Esophagus squamous epithelium (tissue), 5 donors: ENCODE results near the gene ATPAF2. TPM values are rescaled to one million over a fixed set of nuclear protein-coding genes. Genes with fewer than 3 reads are reported as not detected.

Experiments
- DNase-seq: peaks from one replicate; lab custom pipeline; 2025; lab: John Stamatoyannopoulos, UW
- H3K27ac ChIP-seq, 4 donors: fragments of 200-600 bp; sonication (generic); one replicate each; pipeline ENCODE4 v1.5.1; 2016 to 2019; ENCODE audit warnings: mild to moderate bottlenecking in 1 of 4
- H3K27me3 ChIP-seq, 4 donors: fragments of 200-600 bp; sonication (generic); 1 replicate in 3 of 4; 2 replicates in 1 of 4; pipeline versions ENCODE4 v1.5.1 to v1.6.0; 2017 to 2021; ENCODE audit warnings: antibody characterized with exemption in 1 of 4
- H3K36me3 ChIP-seq, 3 donors: fragments of 200-600 bp; sonication (generic); one replicate each; pipeline ENCODE4 v1.5.1; 2016 to 2019
- H3K4me1 ChIP-seq, 3 donors: fragments of 200-600 bp; sonication (generic); one replicate each; pipeline ENCODE4 v1.5.1; 2017 to 2019
- H3K4me3 ChIP-seq, 4 donors: fragments of 200-600 bp; sonication (generic); 1 replicate in 3 of 4; 2 replicates in 1 of 4; pipeline ENCODE4 v1.5.1; 2016 to 2019; ENCODE audit warnings: mild to moderate bottlenecking in 2 of 4, moderate library complexity in 1 of 4
- H3K9me3 ChIP-seq, 3 donors: fragments of 200-600 bp; sonication (generic); one replicate each; pipeline ENCODE4 v1.5.1; 2016 to 2019
- POLR2A ChIP-seq, 4 donors: fragments of 450-650 bp; IDR thresholded peaks; one replicate each; pipeline ENCODE4 v1.6.1; 2017; ENCODE audit warnings: antibody characterized with exemption in 4 of 4, mild to moderate bottlenecking in 4 of 4, moderate library complexity in 3 of 4
- WGBS, 2 donors: methylation state at CpG; one replicate each; pipeline ENCODE4 v1.1.5; 2018; 5-methylcytosine and 5-hydroxymethylcytosine counted together
- intact Hi-C: fragments of 100-400 bp; cut with DNase I; formaldehyde crosslinking; loops from one replicate; pipeline ENCODE4 v1.15.0; 2022
- total RNA-seq, 4 donors: library from RNA; depleted of rRNA; stranded (reverse); fragments of >200 nt; gene quantifications; one replicate each; pipeline ENCODE4 v1.1.0, GENCODE V29; 2016
- TF ChIP-seq, protein P1 (sequence below), 6 experiments: fragments of 450-650 bp in 4 of 6; fragments of 200-600 bp in 2 of 6; sonication (generic) in 2 of 6; IDR thresholded peaks; one replicate each; pipeline ENCODE4 v1.5.1; 2016 to 2019; ENCODE audit warnings: antibody characterized with exemption in 6 of 6, mild to moderate bottlenecking in 4 of 6, moderate library complexity in 4 of 6
- donor health status: DM: yes; HTN: yes; CAD: no.

ATPAF2 gene
- total RNA-seq, 4 donors from 2014 or later: 15.8 to 26.9 (median 20.7) TPM

DNA sequence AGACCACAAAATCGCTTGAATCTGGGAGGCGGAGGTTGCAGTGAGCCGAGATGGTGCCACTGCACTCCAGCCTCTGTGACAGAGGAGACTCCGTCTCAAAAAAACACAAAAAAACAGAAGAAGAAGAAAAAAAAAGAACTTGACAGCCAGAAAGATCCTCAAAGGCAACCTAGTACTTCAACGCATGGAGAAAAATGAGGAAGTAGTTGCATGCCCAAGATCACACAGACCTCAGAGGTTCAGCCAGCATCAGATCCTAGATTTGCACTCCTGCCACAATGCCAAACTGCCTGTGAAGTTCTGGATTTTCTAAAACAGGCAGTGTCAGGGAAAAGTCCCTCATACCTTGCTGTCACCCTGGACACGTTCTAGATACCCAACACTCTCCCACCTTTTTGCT is 1.5 kb downstream of the ATPAF2 start:
- intact Hi-C loops: loop anchor here (10.0 kb wide), 1 partner anchor 223 kb away; no protein-coding TSS in a partner anchor
- no peak for DNase-seq
- Histone ChIP-seq H3K27ac (peak overlapping the region in 1 of 4 donors; percentile 90), H3K27me3 (no peaks in the 10 kb centered on the region), H3K36me3 (no peaks in the 10 kb centered on the region), H3K9me3 (no peaks in the 10 kb centered on the region), H3K4me1 (peaks cover 17 to 60% (median 34%) of the 10 kb centered on the region in 3 donors), H3K4me3 (no peak overlapping the region)
- whole genome bisulfite sequencing, 2 donors: 38 to 60% methylated on average over 3 to 6 of the region's 6 CpGs
- TF ChIP-seq, protein P1, sequence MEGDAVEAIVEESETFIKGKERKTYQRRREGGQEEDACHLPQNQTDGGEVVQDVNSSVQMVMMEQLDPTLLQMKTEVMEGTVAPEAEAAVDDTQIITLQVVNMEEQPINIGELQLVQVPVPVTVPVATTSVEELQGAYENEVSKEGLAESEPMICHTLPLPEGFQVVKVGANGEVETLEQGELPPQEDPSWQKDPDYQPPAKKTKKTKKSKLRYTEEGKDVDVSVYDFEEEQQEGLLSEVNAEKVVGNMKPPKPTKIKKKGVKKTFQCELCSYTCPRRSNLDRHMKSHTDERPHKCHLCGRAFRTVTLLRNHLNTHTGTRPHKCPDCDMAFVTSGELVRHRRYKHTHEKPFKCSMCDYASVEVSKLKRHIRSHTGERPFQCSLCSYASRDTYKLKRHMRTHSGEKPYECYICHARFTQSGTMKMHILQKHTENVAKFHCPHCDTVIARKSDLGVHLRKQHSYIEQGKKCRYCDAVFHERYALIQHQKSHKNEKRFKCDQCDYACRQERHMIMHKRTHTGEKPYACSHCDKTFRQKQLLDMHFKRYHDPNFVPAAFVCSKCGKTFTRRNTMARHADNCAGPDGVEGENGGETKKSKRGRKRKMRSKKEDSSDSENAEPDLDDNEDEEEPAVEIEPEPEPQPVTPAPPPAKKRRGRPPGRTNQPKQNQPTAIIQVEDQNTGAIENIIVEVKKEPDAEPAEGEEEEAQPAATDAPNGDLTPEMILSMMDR (IDR thresholded peaks at IDR 0.05): no peak
- TF ChIP-seq POLR2A (IDR thresholded peaks at IDR 0.05): no peak

DNA sequence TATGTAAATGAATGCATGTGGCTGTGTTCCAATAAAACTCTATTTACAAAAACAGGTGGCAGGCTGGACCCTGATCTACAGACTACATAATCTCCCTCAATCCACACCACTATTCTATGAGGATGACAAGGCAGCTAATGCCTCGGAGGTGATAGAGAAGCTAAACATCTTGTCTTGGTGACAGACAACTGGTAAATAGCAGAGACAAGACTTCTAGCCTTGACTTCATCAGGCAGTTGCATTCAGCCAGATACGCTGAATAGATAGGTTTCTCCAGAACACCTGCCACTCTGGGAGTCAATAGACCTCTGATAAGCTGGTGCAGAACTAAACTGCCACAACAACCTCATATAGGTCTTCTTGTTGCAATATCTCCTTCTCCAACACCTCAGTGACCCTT is 3.3 kb downstream of the ATPAF2 start:
- DNase-seq: no peak
- H3K4me3 ChIP-seq: no peak overlapping the region
- 65 to 82% methylated on average over 2 of the region's 2 CpGs for WGBS, 2 donors
- no peaks in the 10 kb centered on the region for H3K9me3 ChIP-seq
- H3K27me3 ChIP-seq: no peaks in the 10 kb centered on the region
- no peak overlapping the region for H3K27ac ChIP-seq
- TF ChIP-seq, protein P1 (IDR thresholded peaks at IDR 0.05): no peak
- TF ChIP-seq POLR2A (IDR thresholded peaks at IDR 0.05): no peak
- H3K4me1 ChIP-seq: peaks cover 15 to 50% (median 22%) of the 10 kb centered on the region in 3 donors
- intact Hi-C loops: loop anchor here (10.0 kb wide), 1 partner anchor 221 kb away; no protein-coding TSS in a partner anchor
- H3K36me3 ChIP-seq: no peaks in the 10 kb centered on the region

DNA sequence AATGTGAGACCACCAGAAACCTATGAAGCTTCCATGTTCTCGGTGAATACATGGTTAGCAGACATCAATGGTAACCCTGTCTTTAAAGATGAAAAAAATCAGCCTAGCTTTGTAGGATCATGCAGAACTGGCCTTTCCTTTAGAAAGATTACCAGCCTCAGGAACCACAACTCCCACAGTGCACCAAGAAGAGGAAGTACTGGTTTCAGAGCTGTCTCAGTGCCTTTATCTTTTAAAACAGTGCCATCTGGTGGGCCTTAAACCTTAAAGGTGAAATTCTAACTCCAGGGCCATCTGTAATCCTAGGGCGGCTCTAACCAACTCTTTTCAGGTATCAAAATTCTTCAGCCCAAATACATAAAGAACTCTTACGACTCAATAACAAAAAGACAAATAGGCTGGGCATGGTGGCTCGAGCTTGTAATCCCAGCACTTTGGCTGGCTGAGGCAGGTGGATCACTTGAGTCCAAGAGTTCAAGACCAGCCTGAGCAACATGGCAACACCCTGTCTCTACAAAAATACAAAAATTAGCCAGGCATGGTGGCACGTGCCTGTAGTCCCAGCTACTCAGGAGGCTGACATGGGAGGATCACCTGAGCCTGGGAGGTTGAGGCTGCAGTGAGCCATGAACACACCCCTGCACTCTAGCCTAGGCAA is 5.4 kb downstream of the ATPAF2 start:
- 22 to 23% methylated on average over 3 to 5 of the region's 5 CpGs for WGBS, 2 donors
- Histone ChIP-seq H3K9me3 (no peaks in the 10 kb centered on the region), H3K4me1 (peaks cover 6 to 39% (median 16%) of the 10 kb centered on the region in 3 donors), H3K27ac (peak overlapping the region in 1 of 4 donors; percentile 25), H3K4me3 (no peak overlapping the region), H3K27me3 (no peaks in the 10 kb centered on the region), H3K36me3 (no peaks in the 10 kb centered on the region)
- intact Hi-C loops: loop anchor here (5.0 to 10.0 kb wide), 2 partner anchors 219 to 356 kb away; no protein-coding TSS in a partner anchor
- TF ChIP-seq, protein P1 (IDR thresholded peaks at IDR 0.05): peak in 5 of 6 experiments; percentile 52 to 84 (median 75)
- no peak for TF ChIP-seq POLR2A (IDR thresholded peaks at IDR 0.05)
- no peak for DNase-seq

DNA sequence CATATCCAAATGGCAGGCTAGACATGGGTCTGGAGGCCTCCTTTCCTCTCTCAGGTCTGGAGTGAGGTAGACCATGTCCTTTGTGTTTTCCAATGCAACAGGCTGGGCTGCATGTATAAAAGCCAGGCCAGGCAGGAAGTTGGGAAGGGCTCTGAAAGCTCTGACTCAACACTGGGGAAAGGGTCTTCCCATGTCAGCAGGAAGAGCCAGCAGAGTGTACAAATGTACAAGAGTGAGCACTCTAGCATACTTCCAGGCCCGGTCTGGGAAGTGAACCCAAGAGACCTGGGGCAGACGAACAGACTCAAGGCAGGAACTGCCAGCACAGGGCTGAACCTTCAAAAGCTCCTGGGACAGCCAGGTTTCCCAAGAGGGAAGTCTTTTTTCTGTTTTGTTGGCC is 7.0 kb downstream of the ATPAF2 start:
- 40 to 63% methylated on average over 2 of the region's 2 CpGs for WGBS, 2 donors
- Histone ChIP-seq H3K36me3 (peaks cover 0 to 12% (median 0%) of the 10 kb centered on the region in 3 donors), H3K27ac (peak overlapping the region in 2 of 4 donors; percentile 14 to 33), H3K4me3 (no peak overlapping the region), H3K9me3 (no peaks in the 10 kb centered on the region), H3K27me3 (no peaks in the 10 kb centered on the region), H3K4me1 (peaks cover 0 to 22% (median under 1%) of the 10 kb centered on the region in 3 donors)
- intact Hi-C loops: loop anchor here (5.0 to 10.0 kb wide), 2 partner anchors 217 to 355 kb away; no protein-coding TSS in a partner anchor
- TF ChIP-seq, protein P1 (IDR thresholded peaks at IDR 0.05): no peak
- no peak for TF ChIP-seq POLR2A (IDR thresholded peaks at IDR 0.05)
- DNase-seq: no peak

DNA sequence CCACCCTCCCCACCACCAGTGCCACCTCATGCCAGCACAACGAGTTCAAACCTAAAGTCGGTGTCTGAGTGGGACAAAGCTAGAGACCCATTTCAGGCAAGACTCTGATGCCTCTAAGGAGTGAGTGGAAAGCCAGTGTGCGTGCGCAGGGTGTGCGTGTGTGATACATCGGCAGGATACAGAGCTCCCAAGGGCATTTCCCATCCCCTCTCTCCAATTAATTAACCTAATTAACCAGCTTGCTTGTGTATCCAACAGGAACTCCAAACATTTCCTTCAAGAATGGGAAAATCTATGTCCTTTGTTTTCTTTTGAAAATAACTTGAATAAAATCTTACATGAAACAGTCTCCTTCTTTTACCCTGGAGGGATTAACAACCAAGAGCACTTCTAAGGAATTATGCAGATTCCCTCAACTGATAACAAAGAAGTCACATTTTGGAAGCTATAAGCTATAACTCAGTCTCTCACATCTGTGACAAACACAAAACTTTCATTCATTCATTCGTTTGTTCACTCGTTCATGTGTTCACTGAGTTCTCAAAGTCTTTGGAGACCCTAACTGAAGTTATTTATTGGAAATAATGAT is 9.9 kb downstream of the ATPAF2 start:
- intact Hi-C loops: no loop called here
- Histone ChIP-seq H3K4me1 (peaks cover 0 to 30% (median 0%) of the 10 kb centered on the region in 3 donors), H3K4me3 (no peak overlapping the region), H3K9me3 (no peaks in the 10 kb centered on the region), H3K27me3 (no peaks in the 10 kb centered on the region), H3K27ac (no peak overlapping the region), H3K36me3 (peaks cover 0 to 39% (median 0%) of the 10 kb centered on the region in 3 donors)
- 81 to 88% methylated on average over 7 to 8 of the region's 8 CpGs for WGBS, 2 donors
- no peak for TF ChIP-seq POLR2A (IDR thresholded peaks at IDR 0.05)
- TF ChIP-seq, protein P1 (IDR thresholded peaks at IDR 0.05): no peak
- DNase-seq: no peak
